Keratinocyte (primary cell): ENCODE results near the gene FHOD3.

Source experiments
- CTCF ChIP-seq, 3 experiments: IDR thresholded peaks in 1 of 3; conservative IDR thresholded peaks in 1 of 3; optimal IDR thresholded peaks in 1 of 3; 2 replicates in 2 of 3; 3 replicates in 1 of 3; pipeline versions ENCODE3 to v1.5.1; 2011; ENCODE audit warnings: low read length in 3 of 3, mild to moderate bottlenecking in 3 of 3, moderate library complexity in 2 of 3, control low read depth in 1 of 3, inconsistent platforms in 1 of 3; ENCODE audit not compliant: insufficient read depth in 2 of 3; ENCODE audit errors: extremely low read depth in 1 of 3
- EZH2 ChIP-seq: IDR thresholded peaks from one replicate; pipeline ENCODE4 v1.6.1; 2012; ENCODE audit warnings: inconsistent platforms, mild to moderate bottlenecking, low read length, moderate library complexity

GRCh38 chr18:36372903-36373311, 75.4 kb downstream of the FHOD3 start:
- TF ChIP-seq CTCF (optimal IDR thresholded peaks at IDR 0.05 in 1 of 3, IDR thresholded peaks at IDR 0.05 in 1 of 3, conservative IDR thresholded peaks at IDR 0.05 in 1 of 3; ENCODE audit: extremely low read depth in 1 of 3, insufficient read depth in 2 of 3, low read length in 3 of 3) (no peak), EZH2 (no peak)
